Skin epidermis (tissue), 12 donors: ENCODE measurements around the gene TSPAN14.

Experiments used
- H3K27ac ChIP-seq, 21 experiments: fragments of 200-600 bp; sonication (generic) in 11 of 21; one replicate each; pipeline ENCODE4 v1.5.0; 2020; ENCODE audit warnings: mild to moderate bottlenecking in 3 of 21, inconsistent platforms in 2 of 21, moderate library complexity in 2 of 21
- H3K4me3 ChIP-seq, 7 experiments: fragments of 200-600 bp; sonication (generic) in 2 of 7; one replicate each; pipeline ENCODE4 v1.5.0; 2020; ENCODE audit warnings: inconsistent platforms in 2 of 7, mild to moderate bottlenecking in 2 of 7, moderate library complexity in 1 of 7

Gene TSPAN14

DNA sequence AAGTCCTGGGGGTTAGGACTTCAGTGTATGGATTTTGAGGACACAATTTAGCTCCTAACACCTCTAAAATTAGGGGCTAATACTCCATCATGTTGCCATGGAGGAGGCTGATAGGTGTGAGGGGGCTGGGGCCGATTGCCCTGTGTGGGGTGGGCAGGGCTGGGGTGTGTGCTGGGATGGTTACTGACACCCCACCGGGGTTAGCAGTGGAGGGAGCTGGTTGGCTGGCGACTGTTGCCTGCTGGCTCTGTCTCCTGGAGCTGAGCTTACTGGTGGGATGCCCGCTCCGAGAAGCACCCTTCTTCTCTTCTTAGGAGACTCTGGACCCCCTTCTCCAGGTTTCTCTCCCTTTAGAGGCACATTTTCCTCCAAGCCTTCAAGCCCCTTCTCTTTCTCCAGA lies 61.4 kb downstream of the TSPAN14 start:
- Histone ChIP-seq H3K4me3 (no peak overlapping the region), H3K27ac (peak overlapping the region in 7 of 21 experiments; percentile 5 to 54 (median 16))

GRCh38 chr10:80515941-80516340 lies 61.8 kb downstream of the TSPAN14 start:
- Histone ChIP-seq H3K4me3 (no peak overlapping the region), H3K27ac (peak overlapping the region in 7 of 21 experiments; percentile 5 to 78 (median 26))

DNA sequence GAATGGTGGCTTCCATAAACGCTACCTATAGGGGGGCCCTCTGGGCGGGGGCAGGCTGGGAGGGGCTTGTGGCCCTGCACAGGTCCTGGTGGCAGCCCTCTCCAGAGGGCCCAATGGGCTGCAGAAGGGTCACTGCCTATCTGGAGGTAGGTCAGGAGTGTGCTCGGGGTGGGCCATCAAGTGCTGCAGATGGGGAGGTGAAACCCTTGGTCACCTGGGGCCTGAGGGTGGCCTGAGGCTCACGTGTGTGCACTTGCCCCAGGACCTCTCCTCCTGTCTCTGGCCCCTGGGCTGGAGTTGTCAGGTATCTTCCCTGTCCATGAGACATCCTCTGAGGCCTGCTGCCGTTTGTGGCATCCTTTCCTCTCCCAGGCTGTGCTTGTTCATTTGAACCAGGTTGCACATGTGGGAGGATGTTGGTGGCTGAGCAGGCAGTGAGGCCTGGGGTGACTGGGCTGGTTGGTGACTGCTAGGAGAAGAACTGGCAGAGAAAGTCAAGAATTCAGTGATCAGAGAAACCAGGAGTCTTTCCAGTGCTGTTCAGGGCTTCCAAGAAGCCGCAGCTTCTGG lies 62.5 kb downstream of the TSPAN14 start:
- Histone ChIP-seq H3K4me3 (no peak overlapping the region), H3K27ac (peak overlapping the region in 11 of 21 experiments; percentile 3 to 78 (median 51))

DNA sequence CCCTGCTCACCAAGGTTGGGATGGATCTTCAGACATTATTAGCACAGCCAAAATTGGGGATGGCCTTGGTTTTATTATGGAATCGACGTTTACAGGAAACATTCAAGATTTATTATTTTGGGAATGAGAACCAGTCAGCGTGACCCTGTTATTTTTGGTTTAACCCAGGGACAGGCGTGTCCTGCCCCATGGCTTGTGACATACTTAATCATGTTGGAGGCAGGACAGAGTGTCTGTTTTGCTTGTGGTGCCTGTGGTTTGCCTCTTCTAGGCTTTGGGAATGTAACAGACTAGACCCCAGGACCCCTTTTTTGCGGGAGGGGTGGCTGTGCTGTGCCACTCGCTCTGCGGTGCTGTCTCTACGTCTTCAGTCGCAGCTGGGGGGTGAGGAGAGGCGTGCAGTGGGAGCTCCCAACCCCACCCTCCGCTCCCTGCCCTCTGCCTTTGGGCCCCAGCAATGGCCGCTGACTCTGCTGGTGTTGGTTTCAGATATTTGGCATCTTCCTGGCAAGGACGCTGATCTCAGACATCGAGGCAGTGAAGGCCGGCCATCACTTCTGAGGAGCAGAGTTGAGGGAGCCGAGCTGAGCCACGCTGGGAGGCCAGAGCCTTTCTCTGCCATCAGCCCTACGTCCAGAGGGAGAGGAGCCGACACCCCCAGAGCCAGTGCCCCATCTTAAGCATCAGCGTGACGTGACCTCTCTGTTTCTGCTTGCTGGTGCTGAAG lies 63.5 kb downstream of the TSPAN14 start:
- no peak overlapping the region for H3K4me3 ChIP-seq
- H3K27ac ChIP-seq: peak overlapping the region in 13 of 21 experiments; percentile 3 to 78 (median 29)

GRCh38 chr10:80518143-80518806 lies 64.2 kb downstream of the TSPAN14 start:
- no peak overlapping the region for H3K4me3 ChIP-seq
- peak overlapping the region in 8 of 21 experiments; percentile 16 to 77 (median 44) for H3K27ac ChIP-seq

DNA sequence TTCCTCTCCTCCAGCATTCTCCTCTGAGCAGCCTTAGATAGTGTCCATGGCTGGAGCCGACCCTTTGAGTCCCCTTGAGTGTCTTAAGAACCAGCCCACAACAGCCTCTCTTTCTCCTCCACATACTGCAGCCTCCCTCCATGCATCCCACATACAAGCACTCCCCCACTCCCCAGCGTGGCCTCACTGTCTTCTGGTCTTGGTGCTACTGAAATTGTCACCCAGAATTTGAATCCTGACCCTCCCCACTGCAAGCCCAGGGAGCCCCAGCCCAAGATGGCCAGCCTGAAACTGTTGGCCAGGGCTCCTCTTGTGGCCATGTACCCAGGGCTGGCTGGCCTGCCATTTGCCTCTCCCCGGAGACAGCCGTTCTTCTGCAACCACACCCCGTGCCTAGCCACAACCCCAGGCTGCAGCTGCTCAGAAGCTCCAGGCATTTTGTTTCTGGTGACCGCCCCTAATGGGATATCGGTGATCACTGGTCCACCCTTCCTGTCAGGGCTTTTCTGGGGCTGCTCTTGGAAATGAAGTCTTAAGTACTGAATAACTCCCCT lies 64.8 kb downstream of the TSPAN14 start:
- Histone ChIP-seq H3K4me3 (no peak overlapping the region), H3K27ac (peak overlapping the region in 2 of 21 experiments; percentile 33 to 66)

- Histone ChIP-seq H3K27ac (no peak overlapping the region), H3K4me3 (no peak overlapping the region)
Observed at GRCh38 chr10:80519936-80520650, 66.0 kb downstream of the TSPAN14 start.

DNA sequence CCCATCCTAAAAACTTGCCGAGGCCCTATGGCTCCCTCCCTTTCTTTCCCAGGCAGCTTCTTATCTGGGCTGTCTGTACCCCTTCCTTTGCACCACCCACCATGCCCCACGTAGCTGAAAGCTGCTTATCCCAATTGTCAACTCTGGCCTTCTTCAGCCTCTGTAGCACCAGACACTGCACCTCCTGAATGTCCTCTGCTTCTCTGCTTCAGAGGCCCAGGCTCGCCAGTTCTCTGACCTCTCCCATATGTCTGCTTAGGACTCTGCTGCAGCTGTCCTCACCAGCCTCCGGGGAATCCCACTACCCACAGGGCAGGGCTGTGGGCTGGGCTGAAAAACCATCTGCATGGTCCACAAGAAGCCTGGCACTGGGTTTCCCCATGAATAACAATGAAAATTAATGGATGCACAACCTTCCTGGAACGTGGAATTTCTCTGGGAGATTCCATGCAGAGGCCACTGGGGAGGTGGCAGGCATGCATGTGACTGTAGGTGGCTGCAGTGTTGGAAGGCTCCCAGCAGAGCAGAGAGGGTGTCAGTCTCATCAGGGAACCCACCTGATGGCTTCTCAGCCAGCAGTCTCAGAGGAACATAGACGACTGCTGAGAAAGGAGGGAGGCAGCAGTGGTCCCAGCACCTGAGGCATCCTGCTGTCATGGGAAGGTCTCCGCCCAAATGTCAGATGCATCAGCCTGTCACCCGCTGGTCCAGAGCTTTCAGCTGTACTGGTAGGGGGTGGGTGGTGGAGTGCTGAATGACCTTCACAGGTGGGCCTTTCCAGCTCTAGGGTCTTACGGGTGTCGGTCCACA lies 66.8 kb downstream of the TSPAN14 start:
- no peak overlapping the region for H3K27ac ChIP-seq
- H3K4me3 ChIP-seq: no peak overlapping the region

GRCh38 chr10:80522756-80523363 lies 68.8 kb downstream of the TSPAN14 start:
- Histone ChIP-seq H3K27ac (no peak overlapping the region), H3K4me3 (no peak overlapping the region)

GRCh38 chr10:80523773-80524172 lies 69.7 kb downstream of the TSPAN14 start:
- Histone ChIP-seq H3K4me3 (no peak overlapping the region), H3K27ac (peak overlapping the region in 4 of 21 experiments; percentile 37 to 58 (median 46))

DNA sequence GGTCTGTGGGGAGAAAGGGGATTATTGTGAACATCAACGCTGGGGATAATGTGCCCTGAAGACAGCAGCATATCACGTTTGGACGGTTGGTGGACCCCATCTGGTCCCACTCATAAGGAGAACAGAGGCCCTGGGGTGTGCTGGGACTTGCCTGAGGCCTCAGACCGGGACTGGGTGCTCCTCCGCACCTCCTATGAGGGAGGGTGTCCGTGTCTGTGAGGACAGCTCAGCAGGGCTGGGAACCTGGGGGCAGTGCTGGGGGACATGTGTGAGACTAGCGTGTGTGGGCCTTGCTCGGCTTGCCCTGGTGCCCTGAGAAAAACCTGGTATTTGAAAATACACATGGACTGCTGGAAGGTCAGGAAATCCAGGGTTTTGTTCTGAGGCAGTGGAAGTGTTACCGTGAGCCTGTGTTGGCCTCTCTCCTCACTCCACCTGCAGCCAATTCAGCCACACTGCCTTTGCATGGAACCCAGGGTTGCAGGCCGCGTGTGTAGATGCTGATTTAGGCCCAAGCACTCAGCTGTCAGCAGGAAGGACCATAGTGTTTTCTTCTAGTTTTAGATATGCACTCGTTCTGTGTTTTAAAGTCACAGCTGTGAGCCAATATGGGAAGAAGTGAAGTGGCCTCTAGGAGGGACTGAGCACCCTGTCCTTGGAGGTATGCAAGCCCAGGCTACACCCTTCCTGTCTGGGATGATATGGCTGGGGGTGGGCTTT lies 70.2 kb downstream of the TSPAN14 start:
- H3K4me3 ChIP-seq: no peak overlapping the region
- peak overlapping the region in 4 of 21 experiments; percentile 37 to 58 (median 46) for H3K27ac ChIP-seq

DNA sequence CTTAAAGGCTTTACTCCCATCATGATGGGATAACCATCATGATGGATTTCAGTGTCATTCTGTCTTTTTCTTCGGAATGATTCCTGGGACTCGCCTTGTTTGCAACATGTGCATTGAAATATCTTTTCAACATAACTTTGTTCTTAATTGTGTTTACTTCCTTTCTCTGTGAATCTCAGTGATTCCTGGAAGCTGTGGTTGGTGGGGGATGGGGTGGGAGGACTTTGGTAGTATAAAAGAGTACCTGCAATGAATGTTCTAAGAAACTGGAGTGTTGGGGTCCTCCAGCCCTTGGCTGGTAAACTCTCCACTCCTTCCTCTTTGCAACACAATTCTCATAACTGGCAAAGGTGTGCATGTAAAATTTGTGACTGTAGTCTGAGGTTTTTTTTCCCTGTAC lies 72.1 kb downstream of the TSPAN14 start:
- Histone ChIP-seq H3K27ac (peak overlapping the region in 1 of 21 experiments; percentile 54), H3K4me3 (no peak overlapping the region)

GRCh38 chr10:80526742-80527141 lies 72.6 kb downstream of the TSPAN14 start:
- H3K4me3 ChIP-seq: no peak overlapping the region
- H3K27ac ChIP-seq: peak overlapping the region in 1 of 21 experiments; percentile 54

- peak overlapping the region in 3 of 21 experiments; percentile 20 to 50 (median 22) for H3K27ac ChIP-seq
- H3K4me3 ChIP-seq: no peak overlapping the region
Observed at GRCh38 chr10:80528185-80528700, 74.1 kb downstream of the TSPAN14 start.

GRCh38 chr10:80528901-80529300 lies 74.8 kb downstream of the TSPAN14 start:
- H3K27ac ChIP-seq: peak overlapping the region in 9 of 21 experiments; percentile 4 to 57 (median 22)
- no peak overlapping the region for H3K4me3 ChIP-seq

DNA sequence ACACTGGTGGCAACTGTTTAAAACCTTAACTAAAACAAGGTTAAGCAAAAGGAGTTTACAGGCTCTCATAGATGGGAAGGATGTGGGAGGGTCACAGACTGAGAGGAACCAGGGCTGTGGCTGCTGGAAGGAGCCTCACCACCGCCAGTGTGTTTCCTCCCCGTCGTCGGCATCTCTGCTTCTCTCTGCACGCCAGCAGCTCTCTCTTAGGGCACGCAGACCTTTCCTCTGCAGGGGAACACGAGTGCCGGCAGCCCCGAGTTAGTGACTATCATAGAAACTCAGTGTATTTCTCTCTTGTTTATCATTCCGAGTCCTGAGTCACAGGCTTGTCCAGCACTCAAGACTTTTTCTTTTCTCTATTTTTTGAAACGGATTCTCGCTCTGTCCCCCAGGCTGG lies 75.5 kb downstream of the TSPAN14 start:
- no peak overlapping the region for H3K4me3 ChIP-seq
- peak overlapping the region in 7 of 21 experiments; percentile 7 to 57 (median 29) for H3K27ac ChIP-seq

DNA sequence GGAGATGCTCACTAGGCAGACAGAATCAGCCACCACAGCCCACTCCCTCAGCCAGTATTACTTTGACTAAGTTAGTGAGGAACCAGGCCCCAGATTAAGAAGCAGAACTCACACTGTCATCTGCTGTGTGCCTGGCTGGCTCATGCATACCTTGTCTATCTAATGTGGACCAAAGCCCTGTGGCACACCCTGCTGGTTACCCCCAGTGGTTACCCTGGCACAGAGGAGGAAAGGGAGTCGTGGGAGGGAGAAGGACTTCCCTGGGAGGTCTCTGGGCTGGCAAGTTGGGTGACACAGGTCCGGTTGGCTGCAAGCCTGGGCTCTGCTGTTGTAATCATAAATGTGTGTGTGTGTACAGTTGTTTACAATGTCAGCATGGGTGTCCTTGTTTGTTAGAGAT lies 76.1 kb downstream of the TSPAN14 start:
- Histone ChIP-seq H3K4me3 (no peak overlapping the region), H3K27ac (peak overlapping the region in 4 of 21 experiments; percentile 15 to 29 (median 18))

- H3K4me3 ChIP-seq: no peak overlapping the region
- H3K27ac ChIP-seq: peak overlapping the region in 3 of 21 experiments; percentile 15 to 20 (median 16)
Observed at GRCh38 chr10:80530816-80531215, 76.7 kb downstream of the TSPAN14 start.
